DOHH2 (cell line): ENCODE results near the gene KCTD15.

ENCODE experiments used
- CTCF ChIP-seq: fragments of 200-600 bp; sonication (generic); IDR thresholded peaks from one replicate; pipeline ENCODE4 v1.5.1; 2014; ENCODE audit warnings: antibody characterized with exemption, mild to moderate bottlenecking, low read depth, low read length; ENCODE audit not compliant: poor library complexity, severe bottlenecking
- EZH2phosphoT487 ChIP-seq: fragments of 200-600 bp; sonication (generic); IDR thresholded peaks from 2 replicates; pipeline ENCODE4 v1.6.1; 2017; ENCODE audit warnings: borderline replicate concordance, mild to moderate bottlenecking, antibody characterized with exemption, low read length, moderate library complexity, mixed read lengths

GRCh38 chr19:33813391-33814101 lies 16.9 kb downstream of the KCTD15 start:
- TF ChIP-seq CTCF = no peak
- TF ChIP-seq EZH2phosphoT487 = no peak
